MM.1S (cell line): ENCODE results near the gene OR6K2.

Experiments
- CTCF ChIP-seq: fragments of 300-600 bp; sonication (generic); IDR thresholded peaks from 2 replicates; pipeline ENCODE4 v1.5.1; 2016; ENCODE audit warnings: antibody characterized with exemption, low read length, mixed read lengths
- EZH2 ChIP-seq: fragments of 300-600 bp; sonication (generic); optimal IDR thresholded peaks from 2 replicates; pipeline ENCODE3; 2017; ENCODE audit warnings: low read depth, mild to moderate bottlenecking, antibody characterized with exemption, low read length, mixed read lengths
- EZH2phosphoT487 ChIP-seq: fragments of 300-600 bp; sonication (generic); IDR thresholded peaks from 2 replicates; pipeline ENCODE4 v1.6.1; 2018; ENCODE audit warnings: antibody characterized with exemption, low read length

- TF ChIP-seq EZH2phosphoT487 (no peak), CTCF (no peak), EZH2 (no peak)
Measured at GRCh38 chr1:158720620-158721019, 20.2 kb upstream of the OR6K2 start, which contains the start of gene OR6K3.
